Hair follicular keratinocyte (primary cell): Measurements from ENCODE around the gene TENT4A. TPM values are rescaled to one million over a fixed set of nuclear protein-coding genes. Genes with fewer than 3 reads are reported as not detected.

ENCODE experiments used
- total RNA-seq: library from RNA; depleted of rRNA; stranded (reverse); fragments of >200 nt; gene quantifications from 2 replicates; pipeline ENCODE4 v1.2.3, GENCODE V29; 2015

Gene TENT4A
- 9.7 and 13.5 TPM in 2 replicates for total RNA-seq

GRCh38 chr5:6713274-6714225 is at the start of gene TENT4A:
TSS of gene TENT4A (plus strand) at chr5:6713432. CDS start at chr5:6713984, 552 bp downstream.

Other genes with a start within 250 kb of the TENT4A start
- gene NSUN2, start 80.4 kb upstream of the TENT4A start, total RNA-seq, result 43.7 and 80.6 TPM in 2 replicates
- 31.5 and 36.8 TPM in 2 replicates for gene SRD5A1, start 80.0 kb upstream of the TENT4A start, total RNA-seq